Measurements from ENCODE around the gene CREB5.

GRCh38 chr7:28376634-28377033, 35.7 kb upstream of the CREB5 start:
- TF ChIP-seq FOSL1 (IDR thresholded peaks at IDR 0.05; ENCODE audit: low read depth) (no peak), CTCF (IDR thresholded peaks at IDR 0.05 in 2 of 3, conservative IDR thresholded peaks at IDR 0.05 in 1 of 3; ENCODE audit: borderline replicate concordance in 1 of 3, insufficient read depth in 1 of 3, low read depth in 2 of 3, low read length in 2 of 3) (no peak), CEBPB (IDR thresholded peaks at IDR 0.05; ENCODE audit: low read depth) (no peak), POLR2A (IDR thresholded peaks at IDR 0.05; ENCODE audit: borderline replicate concordance, extremely low read depth, insufficient read depth, insufficient read length) (no peak), SIN3A (IDR thresholded peaks at IDR 0.05; ENCODE audit: low read depth) (no peak), POLR2AphosphoS5 (IDR thresholded peaks at IDR 0.05; ENCODE audit: low read depth, low read length) (no peak), ELF1 (IDR thresholded peaks at IDR 0.05; ENCODE audit: borderline replicate concordance, low read depth) (no peak), EZH2 (IDR thresholded peaks at IDR 0.05) (no peak), REST (IDR thresholded peaks at IDR 0.05; ENCODE audit: low read depth) (no peak), ATF3 (IDR thresholded peaks at IDR 0.05) (no peak), ZNF274 (IDR thresholded peaks at IDR 0.05; ENCODE audit: low read depth, low read length) (no peak), JUND (IDR thresholded peaks at IDR 0.05) (no peak)
